Measurements from ENCODE around the gene FRAT2. TPM values are rescaled to one million over a fixed set of nuclear protein-coding genes. Genes with fewer than 3 reads are reported as not detected.

Gene FRAT2
- total and polyA plus RNA-seq, 2 of the 13 experiments (the other 11 are each of a cell fraction or from before 2014, with no cell fraction given): 7.2 to 14.1 TPM

- Histone ChIP-seq H3K9me3 (ENCODE audit: low read length) (no peaks in the 10 kb centered on the region), H4K20me1 (ENCODE audit: insufficient read depth, low read length) (no peaks in the 10 kb centered on the region), H2AFZ (ENCODE audit: low read length) (peak overlapping the region; percentile 78), H3K79me2 (ENCODE audit: insufficient read depth, low read length) (peaks cover 7% of the 10 kb centered on the region), H3K4me3 (replicated peaks in 1 of 3; ENCODE audit: insufficient read depth in 1 of 3, low read depth in 2 of 3, low read length in 3 of 3) (peak overlapping the region; percentile 61 to 82 (median 69)), H3K4me1 (ENCODE audit: insufficient read depth, low read length) (peaks cover 27% of the 10 kb centered on the region), H3K27me3 (ENCODE audit: control insufficient read depth in 1 of 2, insufficient read depth in 2 of 2, low read length in 2 of 2) (no peaks in the 10 kb centered on the region), H3K4me2 (ENCODE audit: low read depth, low read length) (peak overlapping the region; percentile 75), H3K36me3 (replicated peaks in 1 of 2; ENCODE audit: control insufficient read depth in 1 of 2, insufficient read depth in 2 of 2, low read length in 2 of 2) (0 out of 5 replicates have a peak, but pooled peaks cover 0 to 4% of the 10 kb centered on the region in 2 experiments), H3K9ac (ENCODE audit: insufficient read depth, low read depth, low read length) (peak overlapping the region; percentile 89), H3K27ac (ENCODE audit: extremely low read length, insufficient read depth, low read length) (peak overlapping the region; percentile 97)
- in situ Hi-C loops (cut with HindIII; ENCODE audit: extremely low pct_ligation_motif_present, low pct_unique_long_range_greater_than_20kb): loop anchor here (5.0 kb wide), 1 partner anchor 41 kb away; the partner anchor contains the start of gene FRAT2
- peak; percentile 21 for FAIRE-seq
- ATAC-seq: peak; percentile 12
- POLR2A ChIA-PET: interaction anchor here (1.5 to 2.5 kb wide), 5 partner anchors 13 to 110 kb away, joined by 12 to 27 read pairs (median 14); partner anchors contain the start of genes FRAT1, FRAT2 and RRP12
- no TSS peak for BruUV-seq (replicated peaks)
- DNase-seq (ENCODE audit: low spot score): no peak
- intact Hi-C loops (cut with micrococcal nuclease; ENCODE audit: unreplicated experiment): loop anchor here (1.0 to 5.0 kb wide), 3 partner anchors 37 to 111 kb away; partner anchors contain the start of gene RRP12
- 10% methylated on average over 25 of the region's 25 CpGs for WGBS (ENCODE audit: low lambda C conversion rate)
- CTCF ChIA-PET (ENCODE audit: low intra/inter-chr PET ratio, low total read pairs): interaction anchor here (1.1 kb wide), 1 partner anchor 41 kb away, joined by 5 read pairs; no protein-coding TSS in a partner anchor
- TF ChIP-seq, protein P1, sequence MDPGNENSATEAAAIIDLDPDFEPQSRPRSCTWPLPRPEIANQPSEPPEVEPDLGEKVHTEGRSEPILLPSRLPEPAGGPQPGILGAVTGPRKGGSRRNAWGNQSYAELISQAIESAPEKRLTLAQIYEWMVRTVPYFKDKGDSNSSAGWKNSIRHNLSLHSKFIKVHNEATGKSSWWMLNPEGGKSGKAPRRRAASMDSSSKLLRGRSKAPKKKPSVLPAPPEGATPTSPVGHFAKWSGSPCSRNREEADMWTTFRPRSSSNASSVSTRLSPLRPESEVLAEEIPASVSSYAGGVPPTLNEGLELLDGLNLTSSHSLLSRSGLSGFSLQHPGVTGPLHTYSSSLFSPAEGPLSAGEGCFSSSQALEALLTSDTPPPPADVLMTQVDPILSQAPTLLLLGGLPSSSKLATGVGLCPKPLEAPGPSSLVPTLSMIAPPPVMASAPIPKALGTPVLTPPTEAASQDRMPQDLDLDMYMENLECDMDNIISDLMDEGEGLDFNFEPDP (CRISPR knock-in tag; conservative IDR thresholded peaks at IDR 0.05): 0 out of 2 replicates have a peak, but pooled peaks have one; percentile 20
- 0 out of 2 replicates have a peak, but pooled peaks have one; percentile 14 for TF ChIP-seq TFE3 (CRISPR knock-in tag; IDR thresholded peaks at IDR 0.05)
- TF ChIP-seq ZNF709 (CRISPR knock-in tag; IDR thresholded peaks at IDR 0.05): 0 out of 2 replicates have a peak, but pooled peaks have one; percentile 30
- no peak for TF ChIP-seq TCF12 (IDR thresholded peaks at IDR 0.05)
- TF ChIP-seq TCF12 (CRISPR knock-in tag; IDR thresholded peaks at IDR 0.05): no peak
- TF ChIP-seq, protein P2, sequence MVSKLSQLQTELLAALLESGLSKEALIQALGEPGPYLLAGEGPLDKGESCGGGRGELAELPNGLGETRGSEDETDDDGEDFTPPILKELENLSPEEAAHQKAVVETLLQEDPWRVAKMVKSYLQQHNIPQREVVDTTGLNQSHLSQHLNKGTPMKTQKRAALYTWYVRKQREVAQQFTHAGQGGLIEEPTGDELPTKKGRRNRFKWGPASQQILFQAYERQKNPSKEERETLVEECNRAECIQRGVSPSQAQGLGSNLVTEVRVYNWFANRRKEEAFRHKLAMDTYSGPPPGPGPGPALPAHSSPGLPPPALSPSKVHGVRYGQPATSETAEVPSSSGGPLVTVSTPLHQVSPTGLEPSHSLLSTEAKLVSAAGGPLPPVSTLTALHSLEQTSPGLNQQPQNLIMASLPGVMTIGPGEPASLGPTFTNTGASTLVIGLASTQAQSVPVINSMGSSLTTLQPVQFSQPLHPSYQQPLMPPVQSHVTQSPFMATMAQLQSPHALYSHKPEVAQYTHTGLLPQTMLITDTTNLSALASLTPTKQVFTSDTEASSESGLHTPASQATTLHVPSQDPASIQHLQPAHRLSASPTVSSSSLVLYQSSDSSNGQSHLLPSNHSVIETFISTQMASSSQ (IDR thresholded peaks at IDR 0.05; ENCODE audit: low read depth): no peak
- TF ChIP-seq, protein P2 (CRISPR knock-in tag; IDR thresholded peaks at IDR 0.05; ENCODE audit: borderline replicate concordance): no peak
- TF ChIP-seq FOXJ3 (CRISPR knock-in tag; IDR thresholded peaks at IDR 0.05; ENCODE audit: borderline replicate concordance): 0 out of 2 replicates have a peak, but pooled peaks have one; percentile 1
- TF ChIP-seq ZNF414 (CRISPR knock-in tag; IDR thresholded peaks at IDR 0.05): 0 out of 2 replicates have a peak, but pooled peaks have one; percentile 5
- no peak for TF ChIP-seq LCORL (IDR thresholded peaks at IDR 0.05)
- peak; percentile 26; the same call in 1 of the 2 replicates for TF ChIP-seq LCORL (CRISPR knock-in tag; IDR thresholded peaks at IDR 0.05)
- no peak for TF ChIP-seq ZNF256 (CRISPR knock-in tag; conservative IDR thresholded peaks at IDR 0.05)
- peak; percentile 5; the same call in 1 of the 2 replicates for TF ChIP-seq REL (CRISPR knock-in tag; conservative IDR thresholded peaks at IDR 0.05)
- TF ChIP-seq YEATS4 (CRISPR knock-in tag; IDR thresholded peaks at IDR 0.05; ENCODE audit: borderline replicate concordance): no peak
- no peak for TF ChIP-seq SALL1 (CRISPR knock-in tag; IDR thresholded peaks at IDR 0.05)
- TF ChIP-seq ZNF790 (CRISPR knock-in tag; IDR thresholded peaks at IDR 0.05; ENCODE audit: borderline replicate concordance): no peak
These were observed 43.0 kb downstream of the FRAT2 start for GRCh38 chr10:97291357-97292096.
